AG04449 (cell line): ENCODE data around the gene R3HDM4.
"Not testable (repeated sequence)": the region's sequence is repeated elsewhere in the genome, so short reads cannot be mapped to it uniquely, and the experiment has no call there.

Experiments used
- CTCF ChIA-PET: fragments of 350-600 bp; formaldehyde crosslinking; extraction: SDS; loops from one replicate; lab custom pipeline; 2021; ENCODE audit warnings: antibody characterized with exemption; lab: Yijun Ruan, JAX
- POLR2A ChIA-PET: fragments of 400-600, 350-600 bp; formaldehyde crosslinking; extraction: SDS; loops from one replicate; lab custom pipeline; 2020; ENCODE audit warnings: antibody characterized with exemption, inconsistent platforms; lab: Yijun Ruan, JAX
- DNase-seq: peaks from one replicate; pipeline ENCODE4 v3.0.0-alpha.2; 2010; ENCODE audit warnings: low read depth, low spot score
- H3K4me3 ChIP-seq: 2 replicates; pipeline ENCODE4 v1.5.1; 2011; ENCODE audit warnings: low read depth, mild to moderate bottlenecking, control low read depth, low read length
- TF ChIP-seq, protein P1 (sequence below): IDR thresholded peaks from one replicate; pipeline ENCODE4 v1.5.1; 2011; ENCODE audit warnings: mild to moderate bottlenecking, moderate library complexity, low read length, control low read depth, inconsistent platforms; ENCODE audit not compliant: insufficient read depth; ENCODE audit errors: missing control alignments

The R3HDM4 gene

DNA sequence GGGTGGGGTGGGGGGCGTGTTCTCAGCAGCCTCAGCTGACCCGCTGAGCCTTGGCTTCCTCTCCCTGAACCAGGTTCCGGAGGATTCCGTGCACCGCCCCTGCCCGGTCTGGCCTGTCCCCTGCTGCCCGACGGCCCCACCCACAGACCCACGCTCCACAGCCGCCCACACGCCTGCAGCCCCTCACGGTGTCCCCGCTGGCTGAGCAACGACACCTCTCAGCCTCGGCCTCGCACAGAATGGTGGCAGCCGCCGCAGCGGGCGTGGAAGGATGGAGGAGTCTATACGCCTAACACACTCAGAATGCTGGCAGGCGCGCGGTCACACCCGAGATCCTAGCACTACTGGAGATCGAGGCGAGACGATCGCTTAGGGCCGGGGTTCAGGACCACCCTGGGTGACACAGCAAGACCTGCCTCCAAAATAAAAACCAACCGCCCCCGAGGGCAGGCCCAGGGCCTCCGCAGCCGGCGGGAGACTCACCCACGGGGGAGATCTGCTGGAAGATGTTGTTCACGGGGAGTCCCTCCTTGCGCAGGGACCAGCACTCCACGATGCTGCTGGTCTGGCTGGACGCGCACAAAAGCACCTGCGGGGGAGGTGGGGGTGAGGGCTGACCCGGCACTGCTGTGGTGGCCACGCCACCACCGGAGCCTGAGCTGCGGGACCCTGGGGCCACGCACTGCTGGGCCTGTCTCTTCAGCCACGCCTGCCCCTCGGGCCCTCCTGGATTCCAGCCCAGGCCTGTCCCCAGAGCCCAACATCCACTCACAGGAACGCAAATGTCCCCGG, 28.4 kb downstream of the R3HDM4 start:
- TF ChIP-seq, protein P1, sequence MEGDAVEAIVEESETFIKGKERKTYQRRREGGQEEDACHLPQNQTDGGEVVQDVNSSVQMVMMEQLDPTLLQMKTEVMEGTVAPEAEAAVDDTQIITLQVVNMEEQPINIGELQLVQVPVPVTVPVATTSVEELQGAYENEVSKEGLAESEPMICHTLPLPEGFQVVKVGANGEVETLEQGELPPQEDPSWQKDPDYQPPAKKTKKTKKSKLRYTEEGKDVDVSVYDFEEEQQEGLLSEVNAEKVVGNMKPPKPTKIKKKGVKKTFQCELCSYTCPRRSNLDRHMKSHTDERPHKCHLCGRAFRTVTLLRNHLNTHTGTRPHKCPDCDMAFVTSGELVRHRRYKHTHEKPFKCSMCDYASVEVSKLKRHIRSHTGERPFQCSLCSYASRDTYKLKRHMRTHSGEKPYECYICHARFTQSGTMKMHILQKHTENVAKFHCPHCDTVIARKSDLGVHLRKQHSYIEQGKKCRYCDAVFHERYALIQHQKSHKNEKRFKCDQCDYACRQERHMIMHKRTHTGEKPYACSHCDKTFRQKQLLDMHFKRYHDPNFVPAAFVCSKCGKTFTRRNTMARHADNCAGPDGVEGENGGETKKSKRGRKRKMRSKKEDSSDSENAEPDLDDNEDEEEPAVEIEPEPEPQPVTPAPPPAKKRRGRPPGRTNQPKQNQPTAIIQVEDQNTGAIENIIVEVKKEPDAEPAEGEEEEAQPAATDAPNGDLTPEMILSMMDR, result no peak
- ChIA-PET POLR2A (no interaction called here), CTCF (no interaction called here)
- no peak for DNase-seq
- no peak overlapping the region for H3K4me3 ChIP-seq

DNA sequence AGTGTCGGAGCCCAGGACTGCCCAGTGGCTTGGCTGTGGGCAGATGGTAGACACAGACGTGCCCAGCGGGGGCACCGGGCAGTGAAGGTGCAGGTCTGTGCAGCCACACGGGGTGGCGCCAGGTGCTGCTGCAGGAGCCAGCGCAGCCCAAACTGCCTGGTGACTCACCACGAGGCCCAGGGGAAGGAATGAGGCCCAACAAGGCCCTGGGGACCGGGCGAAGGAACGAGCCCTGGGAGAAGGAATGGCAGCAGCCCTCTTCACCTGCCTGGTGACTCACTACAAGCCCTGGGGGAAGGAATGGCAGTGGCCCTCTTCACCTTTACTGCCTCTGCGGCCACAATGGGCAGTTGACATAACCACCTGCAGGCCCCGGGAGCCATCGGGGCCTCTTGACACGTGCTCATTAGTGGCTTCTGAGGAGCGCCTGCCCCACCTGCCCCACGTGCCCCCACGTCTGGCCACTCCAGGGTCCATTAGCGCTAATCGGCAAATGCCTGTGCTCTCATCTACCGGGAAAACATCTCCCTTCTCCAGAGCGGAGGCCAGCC, 29.3 kb downstream of the R3HDM4 start:
- ChIA-PET POLR2A (no interaction called here), CTCF (no interaction called here)
- DNase-seq, result no peak
- TF ChIP-seq, protein P1, result no peak
- H3K4me3 ChIP-seq, result no peak overlapping the region

DNA sequence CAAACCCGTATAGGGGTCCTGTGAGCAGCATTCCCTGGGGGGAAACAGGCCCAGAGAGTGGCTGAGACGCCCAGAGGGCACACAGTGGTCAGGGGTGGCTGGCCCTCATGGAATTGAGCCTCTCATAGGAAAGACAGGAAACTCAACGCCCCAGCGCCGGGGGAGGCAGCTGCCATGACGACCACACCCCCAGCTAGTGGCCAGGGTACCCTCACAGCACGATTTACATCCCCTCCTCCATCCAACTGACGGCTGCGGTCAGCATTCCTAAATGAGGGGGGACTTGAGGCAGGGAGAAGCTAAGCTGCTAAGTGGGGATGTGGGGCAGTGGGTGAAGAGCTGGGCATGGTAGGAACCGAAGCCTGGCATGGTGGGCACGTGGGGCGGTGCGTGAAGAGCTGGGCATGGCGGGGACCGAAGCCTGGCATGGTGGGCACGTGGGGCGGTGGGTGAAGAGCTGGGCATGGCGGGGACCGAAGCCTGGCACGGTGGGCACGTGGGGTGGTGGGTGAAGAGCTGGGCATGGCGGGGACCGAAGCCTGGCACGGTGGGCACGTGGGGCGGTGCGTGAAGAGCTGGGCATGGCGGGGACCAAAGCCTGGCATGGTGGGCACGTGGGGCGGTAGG, 30.0 kb downstream of the R3HDM4 start:
- DNase-seq, result no peak
- ChIA-PET POLR2A (no interaction called here), CTCF (no interaction called here)
- H3K4me3 ChIP-seq, result no peak overlapping the region
- TF ChIP-seq, protein P1, result no peak

DNA sequence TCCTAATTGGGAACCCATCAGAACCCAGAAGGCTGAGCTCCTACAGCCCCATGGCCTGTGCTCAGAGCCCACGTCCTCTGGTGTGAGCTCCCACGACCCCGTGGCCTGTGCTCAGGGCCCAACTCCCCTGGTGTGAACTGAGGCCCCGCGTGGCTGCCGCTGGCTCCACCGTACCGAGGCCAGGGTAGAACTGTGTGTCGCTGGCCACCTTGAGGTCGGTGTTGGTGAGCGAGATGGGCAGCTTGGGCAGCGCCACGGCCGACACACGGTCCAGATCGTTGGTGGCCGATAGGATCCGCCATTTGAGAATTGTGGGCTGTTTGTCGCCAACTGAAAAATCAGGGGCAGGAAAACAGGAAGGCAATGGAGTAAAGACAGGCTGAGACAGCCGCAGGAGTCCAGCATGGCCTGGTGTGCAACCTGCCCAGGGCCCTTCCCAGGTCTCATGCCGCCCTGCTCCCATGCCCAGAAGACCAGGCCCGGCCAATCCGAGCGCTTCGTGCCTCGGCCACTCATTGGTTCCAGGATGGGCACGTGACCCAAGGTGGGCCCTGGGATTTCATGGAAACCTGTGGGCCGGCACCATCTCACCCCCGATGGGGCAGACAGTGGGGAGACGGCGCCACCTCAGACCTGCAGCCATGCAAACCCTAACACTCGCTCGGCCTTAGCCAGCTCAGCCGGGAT, 31.5 kb downstream of the R3HDM4 start:
- no peak overlapping the region for H3K4me3 ChIP-seq
- ChIA-PET CTCF (interaction anchor here (0.7 kb wide), 1 partner anchor 26 kb away, joined by 3 read pairs; no protein-coding TSS in a partner anchor), POLR2A (no interaction called here)
- no peak for DNase-seq
- TF ChIP-seq, protein P1, result no peak

DNA sequence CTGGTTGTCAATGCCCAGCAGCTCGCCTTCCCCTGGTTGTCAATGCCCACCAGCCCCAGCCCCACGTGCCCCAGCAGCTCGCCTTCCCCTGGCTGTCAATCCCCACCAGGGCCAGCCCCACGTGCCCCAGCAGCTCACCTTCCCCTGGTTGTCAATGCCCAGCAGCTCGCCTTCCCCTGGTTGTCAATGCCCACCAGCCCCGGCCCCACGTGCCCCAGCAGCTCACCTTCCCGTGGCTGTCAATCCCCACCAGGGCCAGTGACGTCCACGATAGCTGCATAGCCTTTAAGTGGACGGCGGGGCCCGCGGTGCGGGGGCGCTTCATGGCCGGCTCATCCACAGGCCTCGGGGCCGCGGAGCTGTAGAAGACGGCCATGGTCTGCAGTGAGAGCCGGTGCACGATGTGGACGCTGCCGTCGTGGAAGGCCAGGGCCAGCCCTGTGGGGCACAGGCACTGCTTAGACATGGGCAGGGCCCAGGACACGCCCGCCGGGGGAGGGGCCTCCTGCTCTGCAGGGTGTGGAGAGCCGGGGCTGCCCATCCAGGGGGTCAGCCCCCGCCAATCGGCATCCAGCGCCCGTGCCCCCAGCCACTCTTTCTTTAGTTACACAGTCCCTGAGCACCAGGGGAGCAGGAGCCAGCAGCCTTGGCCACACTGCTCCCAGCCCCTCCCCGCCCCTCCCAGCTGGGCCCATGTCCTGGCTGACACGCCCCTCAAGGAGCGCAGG, 33.1 kb downstream of the R3HDM4 start:
- CTCF ChIA-PET, result interaction anchor here (0.9 kb wide), 1 partner anchor 17 kb away, joined by 3 read pairs; no protein-coding TSS in a partner anchor
- POLR2A ChIA-PET, result interaction anchor here (0.8 kb wide), 1 partner anchor 14 kb away, joined by 3 read pairs; no protein-coding TSS in a partner anchor
- TF ChIP-seq, protein P1, result no peak
- no peak overlapping the region for H3K4me3 ChIP-seq
- no peak for DNase-seq

DNA sequence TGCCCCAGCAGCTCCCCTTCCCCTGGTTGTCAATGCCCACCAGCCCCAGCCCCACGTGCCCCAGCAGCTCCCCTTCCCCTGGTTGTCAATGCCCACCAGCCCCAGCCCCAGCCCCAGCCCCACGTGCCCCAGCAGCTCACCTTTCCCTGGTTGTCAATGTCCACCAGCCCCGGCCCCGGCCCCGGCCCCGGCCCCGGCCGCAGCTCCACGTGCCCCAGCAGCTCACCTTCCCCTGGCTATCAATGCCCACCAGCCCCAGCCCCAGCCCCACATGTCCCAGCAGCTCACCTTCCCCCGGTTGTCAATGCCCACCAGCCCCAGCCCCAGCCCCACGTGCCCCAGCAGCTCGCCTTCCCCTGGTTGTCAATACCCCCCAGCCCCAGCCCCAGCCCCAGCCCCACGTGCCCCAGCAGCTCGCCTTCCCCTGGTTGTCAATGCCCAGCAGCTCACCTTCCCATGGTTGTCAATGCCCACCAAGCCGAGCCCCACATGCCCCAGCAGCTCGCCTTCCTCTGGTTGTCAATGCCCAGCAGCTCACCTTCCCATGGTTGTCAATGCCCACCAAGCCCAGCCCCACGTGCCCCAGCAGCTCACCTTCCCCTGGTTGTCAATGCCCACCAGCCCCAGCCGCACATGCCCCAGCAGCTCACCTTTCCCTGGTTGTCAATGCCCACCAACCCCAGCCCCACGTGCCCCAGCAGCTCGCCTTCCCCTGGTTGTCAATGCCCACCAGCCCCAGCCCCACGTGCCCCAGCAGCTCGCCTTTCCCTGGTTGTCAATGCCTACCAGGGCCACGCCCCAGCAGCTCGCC, 34.1 kb downstream of the R3HDM4 start:
- ChIA-PET CTCF (interaction anchor here (0.9 kb wide), 1 partner anchor 18 kb away, joined by 3 read pairs; no protein-coding TSS in a partner anchor), POLR2A (interaction anchor here (0.6 to 1.2 kb wide), 3 partner anchors 13 to 106 kb away, joined by 3 to 7 read pairs (median 3); partner anchors contain the start of genes MED16, RNU6-9 and WDR18)
- H3K4me3 ChIP-seq, DNase-seq: not testable (repeated sequence)

DNA sequence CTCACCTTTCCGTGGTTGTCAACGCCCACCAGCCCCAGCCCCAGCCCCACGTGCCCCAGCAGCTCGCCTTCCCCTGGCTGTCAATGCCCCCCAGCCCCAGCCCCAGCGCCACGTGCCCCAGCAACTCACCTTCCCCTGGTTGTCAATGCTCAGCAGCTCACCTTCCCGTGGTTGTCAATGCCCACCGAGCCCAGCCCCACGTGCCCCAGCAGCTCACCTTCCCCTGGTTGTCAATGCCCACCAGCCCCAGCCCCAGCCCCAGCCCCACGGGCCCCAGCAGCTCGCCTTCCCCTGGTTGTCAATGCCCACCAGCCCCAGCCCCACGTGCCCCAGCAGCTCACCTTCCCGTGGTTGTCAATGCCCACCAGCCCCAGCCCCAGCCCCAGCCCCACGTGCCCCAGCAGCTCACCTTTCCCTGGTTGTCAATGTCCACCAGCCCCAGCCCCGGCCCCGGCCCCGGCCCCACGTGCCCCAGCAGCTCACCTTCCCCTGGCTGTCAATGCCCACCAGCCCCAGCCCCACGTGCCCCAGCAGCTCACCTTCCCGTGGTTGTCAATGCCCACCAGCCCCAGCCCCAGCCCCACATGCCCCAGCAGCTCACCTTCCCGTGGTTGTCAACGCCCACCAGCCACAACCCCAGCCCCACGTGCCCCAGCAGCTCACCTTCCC, 34.9 kb downstream of the R3HDM4 start:
- H3K4me3 ChIP-seq, CTCF ChIA-PET, DNase-seq: not testable (repeated sequence)
- POLR2A ChIA-PET, result interaction anchor here (1.2 kb wide), 1 partner anchor 15 kb away, joined by 7 read pairs; the partner anchor contains the start of genes MED16 and RNU6-9
